Gastrocnemius medialis (tissue), 4 donors: ENCODE data around the gene HOXA5.
A peak's percentile ranks its signal among the peaks of the same experiment; 100 is the strongest.

Experiments used
- POLR2A ChIP-seq, 2 donors: fragments of 450-650 bp; IDR thresholded peaks; one replicate each; pipeline ENCODE4 v1.6.1; 2017; ENCODE audit warnings: antibody characterized with exemption in 2 of 2, mild to moderate bottlenecking in 2 of 2, moderate library complexity in 2 of 2
- TF ChIP-seq, protein P1 (sequence below), 5 experiments: fragments of 450-650 bp in 3 of 5; fragments of 200-600 bp in 2 of 5; sonication (generic) in 2 of 5; IDR thresholded peaks in 4 of 5; conservative IDR thresholded peaks in 1 of 5; 1 replicate in 4 of 5; 2 replicates in 1 of 5; pipeline ENCODE4 v1.5.1; 2016 to 2019; ENCODE audit warnings: antibody characterized with exemption in 5 of 5, mild to moderate bottlenecking in 3 of 5, moderate library complexity in 3 of 5

GRCh38 chr7:27141923-27142579, 1.4 kb downstream of the HOXA5 start:
- TF ChIP-seq, protein P1, sequence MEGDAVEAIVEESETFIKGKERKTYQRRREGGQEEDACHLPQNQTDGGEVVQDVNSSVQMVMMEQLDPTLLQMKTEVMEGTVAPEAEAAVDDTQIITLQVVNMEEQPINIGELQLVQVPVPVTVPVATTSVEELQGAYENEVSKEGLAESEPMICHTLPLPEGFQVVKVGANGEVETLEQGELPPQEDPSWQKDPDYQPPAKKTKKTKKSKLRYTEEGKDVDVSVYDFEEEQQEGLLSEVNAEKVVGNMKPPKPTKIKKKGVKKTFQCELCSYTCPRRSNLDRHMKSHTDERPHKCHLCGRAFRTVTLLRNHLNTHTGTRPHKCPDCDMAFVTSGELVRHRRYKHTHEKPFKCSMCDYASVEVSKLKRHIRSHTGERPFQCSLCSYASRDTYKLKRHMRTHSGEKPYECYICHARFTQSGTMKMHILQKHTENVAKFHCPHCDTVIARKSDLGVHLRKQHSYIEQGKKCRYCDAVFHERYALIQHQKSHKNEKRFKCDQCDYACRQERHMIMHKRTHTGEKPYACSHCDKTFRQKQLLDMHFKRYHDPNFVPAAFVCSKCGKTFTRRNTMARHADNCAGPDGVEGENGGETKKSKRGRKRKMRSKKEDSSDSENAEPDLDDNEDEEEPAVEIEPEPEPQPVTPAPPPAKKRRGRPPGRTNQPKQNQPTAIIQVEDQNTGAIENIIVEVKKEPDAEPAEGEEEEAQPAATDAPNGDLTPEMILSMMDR (IDR thresholded peaks at IDR 0.05 in 4 of 5, conservative IDR thresholded peaks at IDR 0.05 in 1 of 5): peak in 1 of 5 experiments; percentile 1
- no peak for TF ChIP-seq POLR2A (IDR thresholded peaks at IDR 0.05)
